NCI-H345 treated with DMSO at 0.1 percent for 48 hours (cell line): Measurements from ENCODE around the gene YJU2.
"Not testable (repeated sequence)": the region's sequence is repeated elsewhere in the genome, so short reads cannot be mapped to it uniquely, and the experiment has no call there.

Source experiments
- DNase-seq: peaks from one replicate; lab custom pipeline; 2025; ENCODE audit not compliant: unreplicated experiment; lab: John Stamatoyannopoulos, UW

Gene YJU2

GRCh38 chr19:4227771-4228170 is 19.1 kb upstream of the YJU2 start:
- no peak for DNase-seq

GRCh38 chr19:4228765-4229178 is 18.1 kb upstream of the YJU2 start:
- no peak for DNase-seq

- DNase-seq: no peak
These were observed 17.5 kb upstream of the YJU2 start, which contains the start of gene EBI3 for GRCh38 chr19:4229179-4229931. Gene EBI3 (plus strand): TSS chr19:4229523. CDS start chr19:4229551, 28 bp downstream.

- not testable (repeated sequence) for DNase-seq
These were observed 16.6 kb upstream of the YJU2 start for GRCh38 chr19:4230237-4230636.

GRCh38 chr19:4231521-4231920 is 15.4 kb upstream of the YJU2 start:
- not testable (repeated sequence) for DNase-seq

- not testable (repeated sequence) for DNase-seq
These were observed 14.7 kb upstream of the YJU2 start for GRCh38 chr19:4232139-4232538.

- no peak for DNase-seq
These were observed 14.1 kb upstream of the YJU2 start for GRCh38 chr19:4232614-4233281.

GRCh38 chr19:4233282-4233853 is 13.5 kb upstream of the YJU2 start:
- DNase-seq: no peak

GRCh38 chr19:4234142-4234861 is 12.6 kb upstream of the YJU2 start:
- DNase-seq: no peak

GRCh38 chr19:4234862-4235201 is 12.0 kb upstream of the YJU2 start:
- no peak for DNase-seq

- DNase-seq: not testable (repeated sequence)
These were observed 9.4 kb upstream of the YJU2 start for GRCh38 chr19:4237510-4237909.

GRCh38 chr19:4238831-4239230 is 8.0 kb upstream of the YJU2 start:
- no peak for DNase-seq

- DNase-seq: no peak
These were observed 5.0 kb upstream of the YJU2 start for GRCh38 chr19:4241824-4242430.

- DNase-seq: not testable (repeated sequence)
These were observed 942 bp upstream of the YJU2 start for GRCh38 chr19:4245938-4246337.

GRCh38 chr19:4256563-4256962 is 9.7 kb downstream of the YJU2 start:
- no peak for DNase-seq

GRCh38 chr19:4257025-4257424 is 10.1 kb downstream of the YJU2 start:
- no peak for DNase-seq

GRCh38 chr19:4258181-4258580 is 11.3 kb downstream of the YJU2 start:
- no peak for DNase-seq

- DNase-seq: no peak
These were observed 13.8 kb downstream of the YJU2 start for GRCh38 chr19:4260613-4261191.

GRCh38 chr19:4264812-4265211 is 17.9 kb downstream of the YJU2 start:
- DNase-seq: no peak

GRCh38 chr19:4266253-4267000 is 19.5 kb downstream of the YJU2 start:
- DNase-seq: no peak
